ENCODE results near the gene TFF3.

TFF3 gene

GRCh38 chr21:42358937-42359336 lies 43.7 kb upstream of the TFF3 start:
- Histone ChIP-seq H3K36me3 (ENCODE audit: control insufficient read depth in 2 of 2, insufficient read depth in 1 of 2, low read length in 2 of 2) (no peaks in the 10 kb centered on the region), H3K27ac (ENCODE audit: extremely low read depth, low read depth, low read length) (no peak overlapping the region), H3K9me3 (ENCODE audit: control insufficient read depth, insufficient read depth, low read depth, low read length) (no peaks in the 10 kb centered on the region), H3K4me3 (ENCODE audit: low read depth, low read length) (no peak overlapping the region), H3K4me1 (ENCODE audit: control insufficient read depth, insufficient read depth, low read length) (no peaks in the 10 kb centered on the region)
- POLR2A ChIA-PET = no interaction called here
- CTCF ChIA-PET = interaction anchor here (0.7 kb wide), 1 partner anchor 14 kb away, joined by 3 read pairs; no protein-coding TSS in a partner anchor
- TF ChIP-seq ZNF792 (tag by site-specific recombination; IDR thresholded peaks at IDR 0.05) = no peak
- no peak for TF ChIP-seq GLIS1 (tag by site-specific recombination; IDR thresholded peaks at IDR 0.05)
- TF ChIP-seq ZNF341 (tag by site-specific recombination; IDR thresholded peaks at IDR 0.05; ENCODE audit: low read depth) = no peak
- no peak for TF ChIP-seq ZNF768 (tag by site-specific recombination; IDR thresholded peaks at IDR 0.05)
- no peak for TF ChIP-seq YY2 (tag by site-specific recombination; IDR thresholded peaks at IDR 0.05)
- TF ChIP-seq ZNF221 (tag by site-specific recombination; IDR thresholded peaks at IDR 0.05; ENCODE audit: borderline replicate concordance) = no peak
- TF ChIP-seq ZNF473 (tag by site-specific recombination; IDR thresholded peaks at IDR 0.05) = no peak
- TF ChIP-seq SETDB1 (IDR thresholded peaks at IDR 0.05; ENCODE audit: insufficient read length, low read length) = no peak
- no peak for TF ChIP-seq ZBTB26 (tag by site-specific recombination; optimal IDR thresholded peaks at IDR 0.05)

GRCh38 chr21:42358261-42358660 lies 43.1 kb upstream of the TFF3 start:
- no peak overlapping the region for H3K4me3 ChIP-seq (ENCODE audit: low read depth, low read length)
- no peaks in the 10 kb centered on the region for H3K4me1 ChIP-seq (ENCODE audit: control insufficient read depth, insufficient read depth, low read length)
- no peak overlapping the region for H3K27ac ChIP-seq (ENCODE audit: extremely low read depth, low read depth, low read length)
- no peaks in the 10 kb centered on the region for H3K9me3 ChIP-seq (ENCODE audit: control insufficient read depth, insufficient read depth, low read depth, low read length)
- ChIA-PET POLR2A (no interaction called here), CTCF (interaction anchor here (0.6 to 1.2 kb wide), 2 partner anchors 20 to 296 kb away, joined by 3 to 4 read pairs; no protein-coding TSS in a partner anchor)
- H3K36me3 ChIP-seq (ENCODE audit: control insufficient read depth in 2 of 2, insufficient read depth in 1 of 2, low read length in 2 of 2) = no peaks in the 10 kb centered on the region
- TF ChIP-seq ELK4 (IDR thresholded peaks at IDR 0.05; ENCODE audit: borderline replicate concordance, low read depth, low read length) = no peak
- no peak for TF ChIP-seq ZNF48 (tag by site-specific recombination; IDR thresholded peaks at IDR 0.05)
- TF ChIP-seq ZNF76 (tag by site-specific recombination; IDR thresholded peaks at IDR 0.05; ENCODE audit: borderline replicate concordance, low read depth) = no peak
- TF ChIP-seq ZNF837 (tag by site-specific recombination; IDR thresholded peaks at IDR 0.05) = no peak
- TF ChIP-seq ZBTB1 (tag by site-specific recombination; IDR thresholded peaks at IDR 0.05) = no peak
- no peak for TF ChIP-seq SCRT2 (tag by site-specific recombination; IDR thresholded peaks at IDR 0.05)
- TF ChIP-seq ZNF645 (tag by site-specific recombination; IDR thresholded peaks at IDR 0.05) = no peak
- no peak for TF ChIP-seq ZNF133 (tag by site-specific recombination; IDR thresholded peaks at IDR 0.05)
- no peak for TF ChIP-seq ZNF174 (tag by site-specific recombination; IDR thresholded peaks at IDR 0.05)
- no peak for TF ChIP-seq ZNF626 (tag by site-specific recombination; IDR thresholded peaks at IDR 0.05)
- TF ChIP-seq ZNF514 (tag by site-specific recombination; IDR thresholded peaks at IDR 0.05) = no peak
- TF ChIP-seq ZNF341 (tag by site-specific recombination; IDR thresholded peaks at IDR 0.05; ENCODE audit: low read depth) = no peak
- TF ChIP-seq ZBTB7A (tag by site-specific recombination; IDR thresholded peaks at IDR 0.05; ENCODE audit: low read depth) = no peak
- TF ChIP-seq ZBTB26 (tag by site-specific recombination; optimal IDR thresholded peaks at IDR 0.05) = no peak
- no peak for TF ChIP-seq ZBTB20 (tag by site-specific recombination; IDR thresholded peaks at IDR 0.05)
- no peak for TF ChIP-seq PATZ1 (tag by site-specific recombination; IDR thresholded peaks at IDR 0.05)
- TF ChIP-seq GLIS1 (tag by site-specific recombination; IDR thresholded peaks at IDR 0.05) = no peak
- no peak for TF ChIP-seq ZBTB8A (tag by site-specific recombination; IDR thresholded peaks at IDR 0.05)
- TF ChIP-seq ZSCAN5A (tag by site-specific recombination; IDR thresholded peaks at IDR 0.05) = no peak
- no peak for TF ChIP-seq OSR2 (tag by site-specific recombination; IDR thresholded peaks at IDR 0.05)
